Activated CD8-positive, alpha-beta T cell treated with anti-CD3 and anti-CD28 coated beads for 36 hours (primary cell): ENCODE data around the gene FKBP4. TPM values are rescaled to one million over a fixed set of nuclear protein-coding genes. Genes with fewer than 3 reads are reported as not detected.

Experiments
- ATAC-seq: fragments of 200-7000 bp; cut with Tn5 transposase; one replicate; pipeline ENCODE4 v1.10.0; 2021; ENCODE audit warnings: mild to moderate bottlenecking, moderate library complexity
- CTCF ChIA-PET: fragments of 350-600 bp; sonication (Branson Sonifier 250); formaldehyde crosslinking; loops from one replicate; lab custom pipeline; 2021; ENCODE audit warnings: antibody characterized with exemption; lab: Charles Lee
- POLR2A ChIA-PET: fragments of 350-600 bp; sonication (Branson Sonifier 250); formaldehyde crosslinking; loops from one replicate; lab custom pipeline; 2021; ENCODE audit warnings: antibody characterized with exemption; lab: Charles Lee
- DNase-seq: peaks from one replicate; pipeline ENCODE4 v3.0.0-alpha.2; 2020
- H3K27ac Mint-ChIP-seq: one replicate; pipeline ENCODE4 v1.8.0; 2021; ENCODE audit warnings: mild to moderate bottlenecking, mixed read lengths
- H3K27me3 Mint-ChIP-seq: one replicate; pipeline ENCODE4 v1.8.0; 2021; ENCODE audit warnings: mixed read lengths
- H3K36me3 Mint-ChIP-seq: one replicate; pipeline ENCODE4 v1.8.0; 2021; ENCODE audit warnings: low read depth, mixed read lengths
- H3K4me1 Mint-ChIP-seq: one replicate; pipeline ENCODE4 v1.8.0; 2021; ENCODE audit warnings: low read depth, mixed read lengths
- H3K4me3 Mint-ChIP-seq: one replicate; pipeline ENCODE4 v1.8.0; 2021; ENCODE audit warnings: mild to moderate bottlenecking, moderate library complexity, mixed read lengths
- H3K9me3 Mint-ChIP-seq: one replicate; pipeline ENCODE4 v1.8.0; 2021; ENCODE audit warnings: mixed read lengths
- intact Hi-C: fragments of 100-400 bp; cut with micrococcal nuclease; formaldehyde crosslinking; loops from one replicate; pipeline ENCODE4 v1.10.0; 2022
- total RNA-seq, 2 experiments: library from RNA; stranded (reverse); gene quantifications; one replicate each; pipeline ENCODE4 v1.2.3, GENCODE V29; 2021
- TF ChIP-seq, protein P1 (sequence below): fragments of 200-600 bp; IDR thresholded peaks from one replicate; pipeline ENCODE4 v1.8.0; 2022; ENCODE audit warnings: antibody characterized with exemption, mild to moderate bottlenecking

Gene FKBP4
- total RNA-seq, 2 experiments from 2014 or later = 206 to 219 TPM

DNA sequence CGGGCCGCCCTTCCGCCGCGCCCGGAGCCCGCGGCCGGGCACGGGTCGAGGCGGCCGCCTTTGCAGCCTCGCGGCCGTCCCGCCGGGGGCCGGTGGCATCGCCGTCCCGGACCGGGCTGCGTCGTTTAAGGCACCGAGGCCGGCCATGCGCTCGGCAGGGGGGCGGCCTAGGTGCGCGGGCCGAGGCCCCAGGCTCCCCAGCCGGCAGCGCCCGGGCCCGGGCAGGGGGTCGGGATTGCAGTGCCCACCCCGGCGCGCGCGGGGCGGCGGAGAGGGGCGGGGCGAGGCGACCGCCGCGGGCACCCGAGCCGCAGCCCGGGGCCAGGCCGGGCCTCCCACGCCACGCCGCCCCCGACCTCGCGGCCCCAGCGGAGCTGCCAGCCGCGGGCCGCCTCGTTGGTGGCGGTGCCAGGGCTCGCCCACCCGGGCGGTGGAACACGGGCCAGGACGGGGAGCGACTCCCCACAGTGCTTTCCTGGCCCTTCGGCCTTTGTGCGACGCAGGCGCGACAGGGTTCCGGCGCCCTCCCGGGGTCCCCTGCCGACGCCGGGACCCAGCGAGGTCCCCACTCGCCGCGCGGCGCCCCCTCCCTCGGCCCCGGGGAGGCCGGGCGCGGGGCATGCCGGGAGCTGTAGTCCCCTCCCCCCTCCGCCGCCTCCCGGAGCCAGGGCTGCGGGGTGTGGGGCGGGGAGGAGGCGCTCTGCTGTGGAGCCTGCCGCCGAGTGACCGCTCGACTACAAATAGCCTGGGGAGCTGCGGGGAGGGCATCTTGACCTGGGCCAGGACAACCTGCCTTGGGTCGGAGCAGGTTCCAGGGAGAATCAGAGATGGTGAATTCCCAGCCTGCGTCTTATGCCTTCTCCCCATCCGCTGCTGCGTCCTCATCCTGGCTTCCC is 769 bp downstream of the FKBP4 start:
- ATAC-seq (peak; percentile 75), DNase-seq (peak; percentile 76)
- intact Hi-C loops = no loop called here
- ChIA-PET POLR2A (interaction anchor here (1.4 to 3.0 kb wide), 4 partner anchors 9 to 104 kb away, joined by 5 to 27 read pairs (median 14); partner anchors contain the start of gene ITFG2), CTCF (interaction anchor here (0.7 to 3.7 kb wide), 7 partner anchors 10 to 278 kb away, joined by 3 to 21 read pairs (median 3); no protein-coding TSS in a partner anchor)
- H3K36me3 Mint-ChIP-seq = peaks cover 47% of the 10 kb centered on the region
- peak overlapping the region; percentile 92 for H3K4me3 Mint-ChIP-seq
- H3K27me3 Mint-ChIP-seq = no peaks in the 10 kb centered on the region
- H3K9me3 Mint-ChIP-seq = no peaks in the 10 kb centered on the region
- TF ChIP-seq, protein P1, sequence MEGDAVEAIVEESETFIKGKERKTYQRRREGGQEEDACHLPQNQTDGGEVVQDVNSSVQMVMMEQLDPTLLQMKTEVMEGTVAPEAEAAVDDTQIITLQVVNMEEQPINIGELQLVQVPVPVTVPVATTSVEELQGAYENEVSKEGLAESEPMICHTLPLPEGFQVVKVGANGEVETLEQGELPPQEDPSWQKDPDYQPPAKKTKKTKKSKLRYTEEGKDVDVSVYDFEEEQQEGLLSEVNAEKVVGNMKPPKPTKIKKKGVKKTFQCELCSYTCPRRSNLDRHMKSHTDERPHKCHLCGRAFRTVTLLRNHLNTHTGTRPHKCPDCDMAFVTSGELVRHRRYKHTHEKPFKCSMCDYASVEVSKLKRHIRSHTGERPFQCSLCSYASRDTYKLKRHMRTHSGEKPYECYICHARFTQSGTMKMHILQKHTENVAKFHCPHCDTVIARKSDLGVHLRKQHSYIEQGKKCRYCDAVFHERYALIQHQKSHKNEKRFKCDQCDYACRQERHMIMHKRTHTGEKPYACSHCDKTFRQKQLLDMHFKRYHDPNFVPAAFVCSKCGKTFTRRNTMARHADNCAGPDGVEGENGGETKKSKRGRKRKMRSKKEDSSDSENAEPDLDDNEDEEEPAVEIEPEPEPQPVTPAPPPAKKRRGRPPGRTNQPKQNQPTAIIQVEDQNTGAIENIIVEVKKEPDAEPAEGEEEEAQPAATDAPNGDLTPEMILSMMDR = no peak
- peaks cover 29% of the 10 kb centered on the region for H3K4me1 Mint-ChIP-seq
- H3K27ac Mint-ChIP-seq = peak overlapping the region; percentile 84

DNA sequence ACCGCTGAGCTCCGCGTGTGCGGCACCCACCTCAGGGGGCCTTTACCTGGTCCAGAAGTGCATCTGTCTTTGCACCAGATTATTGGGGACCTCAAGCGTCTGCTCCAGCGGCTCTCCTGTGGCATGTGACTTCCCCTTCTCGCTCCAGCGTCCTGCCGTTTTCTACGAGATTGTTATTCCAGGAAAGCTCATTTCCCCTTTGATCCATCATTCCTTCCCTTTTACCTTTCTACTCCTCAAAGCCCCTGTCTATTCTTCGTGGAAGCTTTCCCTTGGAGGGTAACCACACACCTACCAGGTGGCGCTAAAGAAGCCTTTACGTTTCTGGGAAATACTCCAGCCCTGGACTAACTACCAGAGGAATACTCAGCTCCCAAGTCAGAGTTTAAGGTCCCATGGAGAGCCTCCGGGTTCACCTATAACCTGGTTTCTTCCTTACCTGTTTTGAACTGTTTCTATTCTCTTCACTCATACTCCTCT is 1.5 kb downstream of the FKBP4 start:
- DNase-seq (no peak), ATAC-seq (no peak)
- H3K27me3 Mint-ChIP-seq = no peaks in the 10 kb centered on the region
- H3K36me3 Mint-ChIP-seq = peaks cover 53% of the 10 kb centered on the region
- H3K9me3 Mint-ChIP-seq = no peaks in the 10 kb centered on the region
- peak overlapping the region; percentile 92 for H3K4me3 Mint-ChIP-seq
- H3K4me1 Mint-ChIP-seq = peaks cover 32% of the 10 kb centered on the region
- POLR2A ChIA-PET = interaction anchor here (0.6 to 3.0 kb wide), 4 partner anchors 8 to 220 kb away, joined by 3 to 27 read pairs (median 14); partner anchors contain the start of gene ITFG2
- intact Hi-C loops = no loop called here
- CTCF ChIA-PET = interaction anchor here (0.7 to 3.7 kb wide), 6 partner anchors 9 to 277 kb away, joined by 3 to 21 read pairs (median 4); no protein-coding TSS in a partner anchor
- peak overlapping the region; percentile 84 for H3K27ac Mint-ChIP-seq
- TF ChIP-seq, protein P1 = no peak

DNA sequence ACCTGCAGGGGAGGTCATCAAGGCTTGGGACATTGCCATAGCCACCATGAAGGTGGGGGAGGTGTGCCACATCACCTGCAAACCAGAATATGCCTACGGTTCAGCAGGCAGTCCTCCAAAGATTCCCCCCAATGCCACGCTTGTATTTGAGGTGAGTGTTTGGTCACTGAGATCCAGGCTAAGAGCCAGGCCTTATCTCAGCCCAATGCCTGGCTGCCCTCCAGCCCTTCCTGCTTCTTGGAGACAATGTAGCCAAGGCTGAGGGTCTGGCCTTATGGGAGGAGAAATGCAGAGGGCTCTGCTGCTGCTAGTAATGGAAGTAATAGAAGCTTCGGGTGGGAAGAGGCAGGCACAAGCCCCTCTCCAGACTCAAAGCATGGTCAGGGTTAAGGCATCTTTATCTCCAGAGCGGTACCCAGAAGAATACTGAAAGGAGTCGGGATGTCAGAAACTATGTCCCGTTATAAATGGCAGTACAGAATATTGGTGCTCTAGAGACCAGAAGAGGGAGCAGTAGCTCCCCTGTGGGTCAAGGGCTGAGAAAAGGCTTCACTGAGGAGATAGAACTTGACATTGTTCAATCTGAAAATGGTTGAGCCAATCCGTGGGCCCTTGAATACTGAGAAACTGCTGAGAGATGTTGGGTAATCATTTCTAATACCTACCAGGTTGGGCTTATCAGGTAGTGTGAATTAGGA is 3.1 kb downstream of the FKBP4 start:
- Mint-ChIP-seq H3K9me3 (no peaks in the 10 kb centered on the region), H3K4me1 (peaks cover 30% of the 10 kb centered on the region), H3K27me3 (no peaks in the 10 kb centered on the region), H3K4me3 (peak overlapping the region; percentile 92), H3K36me3 (peaks cover 61% of the 10 kb centered on the region), H3K27ac (peak overlapping the region; percentile 17)
- ChIA-PET CTCF (interaction anchor here (1.0 to 1.2 kb wide), 2 partner anchors 13 to 14 kb away, joined by 3 read pairs; no protein-coding TSS in a partner anchor), POLR2A (interaction anchor here (1.5 kb wide), 1 partner anchor 79 kb away, joined by 3 read pairs; the partner anchor contains the start of genes FOXM1 and RHNO1)
- intact Hi-C loops = no loop called here
- TF ChIP-seq, protein P1 = no peak
- no peak for ATAC-seq
- no peak for DNase-seq

DNA sequence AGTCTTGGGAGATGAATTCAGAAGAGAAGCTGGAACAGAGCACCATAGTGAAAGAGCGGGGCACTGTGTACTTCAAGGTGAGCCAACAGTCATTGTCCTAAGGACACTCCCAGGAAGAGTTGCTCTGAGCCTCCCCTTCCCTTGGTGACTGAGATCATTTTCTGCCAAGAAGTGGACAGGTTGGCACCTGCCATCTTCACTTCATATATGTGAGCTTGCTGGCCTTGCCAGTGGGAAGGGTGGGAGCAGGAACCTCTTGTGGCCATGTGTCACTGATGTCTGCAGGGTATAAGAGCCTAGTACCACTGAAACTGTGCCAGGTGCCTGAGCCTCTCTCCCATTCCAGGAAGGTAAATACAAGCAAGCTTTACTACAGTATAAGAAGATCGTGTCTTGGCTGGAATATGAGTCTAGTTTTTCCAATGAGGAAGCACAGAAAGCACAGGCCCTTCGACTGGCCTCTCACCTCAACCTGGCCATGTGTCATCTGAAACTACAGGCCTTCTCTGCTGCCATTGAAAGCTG is 5.3 kb downstream of the FKBP4 start:
- no peak for ATAC-seq
- Mint-ChIP-seq H3K36me3 (peaks cover 79% of the 10 kb centered on the region), H3K4me1 (peaks cover 30% of the 10 kb centered on the region), H3K9me3 (no peaks in the 10 kb centered on the region), H3K27me3 (no peaks in the 10 kb centered on the region), H3K4me3 (no peak overlapping the region), H3K27ac (no peak overlapping the region)
- ChIA-PET CTCF (interaction anchor here (1.6 to 2.3 kb wide), 3 partner anchors 14 to 109 kb away, joined by 4 to 10 read pairs (median 6); no protein-coding TSS in a partner anchor), POLR2A (interaction anchor here (0.7 to 3.1 kb wide), 2 partner anchors 10 to 109 kb away, joined by 4 to 14 read pairs; no protein-coding TSS in a partner anchor)
- intact Hi-C loops = no loop called here
- no peak for DNase-seq
- TF ChIP-seq, protein P1 = no peak
